ENCODE data around the gene TCN2. TPM values are rescaled to one million over a fixed set of nuclear protein-coding genes. Genes with fewer than 3 reads are reported as not detected.

TCN2 gene
- total RNA-seq, 1 experiment from 2014 or later: 17.1 TPM

DNA sequence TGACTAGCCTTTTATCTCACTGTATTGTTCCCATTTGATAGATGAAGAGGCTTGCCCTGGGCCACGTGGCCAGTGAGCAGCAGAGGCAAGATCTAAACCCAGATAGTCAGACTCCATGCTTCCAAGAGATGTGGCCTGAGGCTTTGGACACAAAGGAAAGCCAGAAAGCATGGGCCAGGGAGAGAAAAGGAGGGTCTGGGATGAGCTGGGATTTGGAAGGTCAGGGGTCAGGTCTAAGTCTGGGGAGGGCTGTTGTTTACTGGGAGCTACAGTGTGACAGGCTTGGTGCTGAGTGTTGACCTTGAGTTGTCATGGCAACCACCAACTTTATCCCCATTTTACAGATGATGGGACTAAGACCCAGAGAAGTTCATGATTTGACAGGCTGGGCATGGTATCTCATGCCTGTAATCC is 30.7 kb downstream of the TCN2 start:
- DNase-seq (ENCODE audit: low spot score): no peak
- in situ Hi-C loops (cut with HindIII; ENCODE audit: low sequenced_read_pairs): no loop called here

DNA sequence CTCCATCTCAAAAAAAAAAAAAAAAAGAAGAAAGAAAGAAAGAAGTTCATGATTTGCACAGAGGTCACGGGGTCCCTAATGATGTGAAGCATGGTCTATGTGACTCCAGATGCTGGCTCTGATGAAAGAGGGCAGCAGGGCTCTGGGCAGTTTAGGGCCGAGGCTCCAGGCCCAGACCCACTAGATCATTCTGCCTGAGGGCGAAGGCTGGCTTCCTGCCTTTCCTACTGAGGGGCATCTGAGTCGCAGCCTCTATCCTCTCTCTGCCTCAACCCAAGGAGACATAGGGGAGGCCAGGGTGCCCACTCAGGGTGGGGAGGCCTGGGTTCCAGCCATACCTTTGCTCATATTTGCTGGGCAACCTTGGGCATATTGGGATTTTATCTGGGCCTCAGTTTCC is 33.4 kb downstream of the TCN2 start:
- DNase-seq (ENCODE audit: low spot score): no peak
- in situ Hi-C loops (cut with HindIII; ENCODE audit: low sequenced_read_pairs): no loop called here

DNA sequence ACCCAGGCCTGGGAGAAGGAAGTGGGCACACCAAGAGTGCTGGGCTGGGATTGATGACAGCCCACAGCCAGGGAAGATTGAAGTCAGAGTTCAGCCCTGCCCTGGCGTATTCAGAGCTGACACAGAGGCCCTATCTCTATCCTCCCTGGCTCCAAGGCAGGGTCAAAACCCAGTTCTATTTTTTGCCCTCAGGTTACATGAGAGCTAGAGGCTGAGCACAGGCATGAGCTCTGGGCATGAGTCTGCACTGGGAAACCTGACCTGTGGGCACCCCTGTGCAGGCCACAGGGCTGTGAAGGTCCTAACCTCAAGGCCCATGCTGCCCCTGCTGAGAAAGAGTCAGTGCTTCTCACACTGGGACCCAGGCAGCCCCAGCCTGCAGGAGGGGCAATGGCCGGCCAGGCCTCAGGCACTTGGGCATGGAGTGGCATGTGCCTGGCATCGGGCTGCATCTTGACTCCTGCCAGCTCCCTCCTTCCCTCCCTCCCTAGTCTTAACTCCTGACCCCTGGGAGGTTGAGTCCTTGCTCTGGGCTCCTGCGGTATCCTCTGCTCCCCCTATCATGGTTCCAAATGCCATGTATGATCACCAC is 34.0 kb downstream of the TCN2 start:
- in situ Hi-C loops (cut with HindIII; ENCODE audit: low sequenced_read_pairs): no loop called here
- DNase-seq (ENCODE audit: low spot score): no peak

DNA sequence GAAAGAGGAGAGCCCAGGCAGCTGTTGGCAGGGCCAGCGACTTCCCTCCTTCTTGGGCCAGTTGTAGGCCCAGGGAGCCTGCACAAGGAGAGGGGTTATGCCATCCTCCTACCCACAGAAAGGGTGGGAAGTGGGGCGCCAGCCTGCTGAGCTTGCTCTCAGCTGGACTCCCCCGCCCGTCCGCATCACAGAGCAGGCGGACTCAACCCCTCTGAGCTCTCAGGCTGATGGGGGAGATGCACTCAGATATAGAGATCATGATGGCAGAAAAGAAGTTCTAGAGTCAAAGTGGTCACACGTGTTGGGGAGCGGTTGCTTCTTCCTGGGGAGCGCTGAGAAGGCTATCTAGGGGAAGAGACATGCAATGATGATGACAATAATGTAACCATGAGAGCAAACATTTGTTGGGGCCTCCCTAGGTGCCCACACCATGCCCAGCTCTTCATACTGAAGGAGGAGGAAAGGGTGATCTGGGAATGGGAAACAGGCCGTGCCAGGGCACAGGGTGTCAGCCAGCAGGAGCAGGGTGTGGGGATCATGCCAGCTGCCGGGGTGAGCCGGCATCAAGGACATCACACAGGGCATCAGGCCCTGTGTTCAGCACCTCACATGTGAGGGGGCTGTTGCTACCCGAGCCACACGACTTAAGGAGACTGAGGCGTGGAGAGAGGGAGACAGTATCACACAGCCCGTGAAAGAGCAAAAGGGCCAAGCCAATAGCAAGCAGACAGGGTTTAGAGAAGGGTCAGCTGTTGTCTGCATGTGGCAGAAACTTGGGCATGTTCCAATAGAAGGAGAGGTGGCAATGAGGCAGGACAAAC is 36.3 kb downstream of the TCN2 start:
- in situ Hi-C loops (cut with HindIII; ENCODE audit: low sequenced_read_pairs): no loop called here
- peak; percentile 16 for DNase-seq (ENCODE audit: low spot score)

GRCh38 chr22:30646518-30647160 is 39.7 kb downstream of the TCN2 start:
- no peak for DNase-seq (ENCODE audit: low spot score)
- in situ Hi-C loops (cut with HindIII; ENCODE audit: low sequenced_read_pairs): no loop called here

GRCh38 chr22:30647536-30647935 is 40.6 kb downstream of the TCN2 start:
- in situ Hi-C loops (cut with HindIII; ENCODE audit: low sequenced_read_pairs): no loop called here
- no peak for DNase-seq (ENCODE audit: low spot score)

DNA sequence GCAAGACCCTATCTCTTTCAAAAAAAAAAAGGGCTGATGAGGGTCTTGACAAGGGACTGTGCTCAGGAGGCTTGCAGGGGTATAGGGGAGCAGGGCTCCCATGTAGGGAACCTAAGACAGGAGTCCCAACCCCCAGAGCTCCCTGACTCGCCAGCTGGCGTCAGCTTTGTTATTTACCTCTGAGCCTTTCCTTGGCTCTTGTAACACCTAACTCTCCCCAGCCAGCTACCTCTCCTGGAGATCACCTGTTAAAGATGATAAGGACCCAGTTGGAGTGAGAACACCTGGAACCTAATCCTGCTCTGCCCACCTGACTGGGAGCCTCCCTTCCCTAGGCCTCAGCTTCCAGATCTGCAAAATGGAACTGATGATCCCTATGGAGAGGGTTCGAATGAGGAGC is 41.9 kb downstream of the TCN2 start:
- in situ Hi-C loops (cut with HindIII; ENCODE audit: low sequenced_read_pairs): no loop called here
- no peak for DNase-seq (ENCODE audit: low spot score)

- no peak for DNase-seq (ENCODE audit: low spot score)
- in situ Hi-C loops (cut with HindIII; ENCODE audit: low sequenced_read_pairs): no loop called here
Observed at GRCh38 chr22:30649430-30650007, 42.5 kb downstream of the TCN2 start.

DNA sequence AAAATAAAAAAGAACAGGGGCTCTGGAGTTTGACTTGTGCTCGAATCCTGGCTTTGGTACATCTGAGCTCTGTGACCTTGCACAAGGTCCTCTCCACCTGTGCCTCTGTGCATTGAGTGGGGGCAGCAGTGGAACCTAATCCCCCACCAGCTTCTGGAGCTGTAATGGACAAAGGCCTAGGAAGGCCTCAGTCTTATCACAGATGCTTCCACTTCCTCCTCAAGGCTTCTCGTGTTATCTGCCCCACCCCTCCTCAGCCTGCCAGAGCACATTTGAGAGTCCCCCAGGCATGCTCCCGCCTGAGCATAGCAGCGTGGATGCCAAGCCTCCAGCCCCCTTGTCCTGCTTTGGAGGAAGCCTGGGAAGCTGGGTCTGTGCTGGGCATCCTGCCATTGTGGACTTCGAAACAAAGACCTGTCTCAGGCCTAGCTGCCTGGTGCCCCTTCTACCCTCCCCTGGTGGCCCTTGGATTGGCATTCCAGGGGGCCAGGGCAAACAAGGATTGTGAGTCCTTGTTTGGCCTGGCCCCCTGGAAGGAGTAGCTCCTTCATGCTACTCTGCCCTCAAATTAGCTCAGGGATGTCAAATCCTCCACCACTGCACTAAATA is 43.6 kb downstream of the TCN2 start:
- in situ Hi-C loops (cut with HindIII; ENCODE audit: low sequenced_read_pairs): no loop called here
- DNase-seq (ENCODE audit: low spot score): no peak

DNA sequence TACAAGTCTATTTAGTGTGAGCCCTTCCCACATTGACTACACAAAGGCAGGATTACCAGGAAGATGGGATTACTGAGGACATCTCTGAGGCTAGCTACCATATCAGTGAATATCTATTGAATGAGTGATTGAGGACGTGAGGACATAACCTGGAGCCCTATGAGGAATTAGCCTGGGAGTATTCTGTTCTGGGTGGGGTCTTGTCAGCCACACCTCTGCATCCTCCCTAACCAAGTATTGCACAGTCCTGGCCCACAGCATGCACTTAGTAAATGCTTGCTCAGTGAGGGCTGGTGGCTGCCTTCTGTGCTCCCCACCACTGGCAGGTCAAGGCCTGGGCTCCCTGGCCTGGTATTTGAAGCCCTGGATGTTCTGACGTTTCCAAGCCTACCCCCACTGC is 45.9 kb downstream of the TCN2 start:
- DNase-seq (ENCODE audit: low spot score): no peak
- in situ Hi-C loops (cut with HindIII; ENCODE audit: low sequenced_read_pairs): no loop called here

DNA sequence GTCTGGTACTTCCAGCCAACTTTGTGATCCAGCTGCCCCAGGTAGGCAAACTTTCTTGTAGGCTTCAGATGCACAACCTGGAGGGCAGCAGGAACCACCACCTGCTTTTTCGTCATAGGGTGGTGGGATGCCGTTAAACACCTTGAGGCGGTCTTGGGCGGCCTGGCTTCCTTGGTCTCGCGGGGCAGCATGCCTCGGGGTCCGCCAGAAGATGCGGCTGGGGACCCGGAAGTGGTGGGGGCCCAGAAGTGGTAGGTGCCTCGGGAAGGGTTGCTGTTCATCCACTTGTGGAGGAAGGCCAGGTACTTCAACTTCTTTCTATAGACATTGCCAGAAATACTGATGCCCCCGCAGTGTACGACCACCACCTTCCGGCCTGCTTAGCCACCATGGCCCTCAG is 47.4 kb downstream of the TCN2 start:
- in situ Hi-C loops (cut with HindIII; ENCODE audit: low sequenced_read_pairs): no loop called here
- no peak for DNase-seq (ENCODE audit: low spot score)

- in situ Hi-C loops (cut with HindIII; ENCODE audit: low sequenced_read_pairs): no loop called here
- DNase-seq (ENCODE audit: low spot score): no peak
Observed at GRCh38 chr22:30655532-30655931, 48.6 kb downstream of the TCN2 start.

- DNase-seq (ENCODE audit: low spot score): no peak
- in situ Hi-C loops (cut with HindIII; ENCODE audit: low sequenced_read_pairs): no loop called here
Observed at GRCh38 chr22:30662040-30662439, 55.1 kb downstream of the TCN2 start.

- DNase-seq (ENCODE audit: low spot score): no peak
- in situ Hi-C loops (cut with HindIII; ENCODE audit: low sequenced_read_pairs): no loop called here
Observed at GRCh38 chr22:30664798-30665197, 57.8 kb downstream of the TCN2 start.

- DNase-seq (ENCODE audit: low spot score): no peak
- in situ Hi-C loops (cut with HindIII; ENCODE audit: low sequenced_read_pairs): no loop called here
Observed at GRCh38 chr22:30665266-30665665, 58.3 kb downstream of the TCN2 start.

GRCh38 chr22:30665786-30666185 is 58.8 kb downstream of the TCN2 start:
- no peak for DNase-seq (ENCODE audit: low spot score)
- in situ Hi-C loops (cut with HindIII; ENCODE audit: low sequenced_read_pairs): no loop called here

- in situ Hi-C loops (cut with HindIII; ENCODE audit: low sequenced_read_pairs): no loop called here
- peak; percentile 15 for DNase-seq (ENCODE audit: low spot score)
Observed at GRCh38 chr22:30667107-30667493, 60.1 kb downstream of the TCN2 start.

DNA sequence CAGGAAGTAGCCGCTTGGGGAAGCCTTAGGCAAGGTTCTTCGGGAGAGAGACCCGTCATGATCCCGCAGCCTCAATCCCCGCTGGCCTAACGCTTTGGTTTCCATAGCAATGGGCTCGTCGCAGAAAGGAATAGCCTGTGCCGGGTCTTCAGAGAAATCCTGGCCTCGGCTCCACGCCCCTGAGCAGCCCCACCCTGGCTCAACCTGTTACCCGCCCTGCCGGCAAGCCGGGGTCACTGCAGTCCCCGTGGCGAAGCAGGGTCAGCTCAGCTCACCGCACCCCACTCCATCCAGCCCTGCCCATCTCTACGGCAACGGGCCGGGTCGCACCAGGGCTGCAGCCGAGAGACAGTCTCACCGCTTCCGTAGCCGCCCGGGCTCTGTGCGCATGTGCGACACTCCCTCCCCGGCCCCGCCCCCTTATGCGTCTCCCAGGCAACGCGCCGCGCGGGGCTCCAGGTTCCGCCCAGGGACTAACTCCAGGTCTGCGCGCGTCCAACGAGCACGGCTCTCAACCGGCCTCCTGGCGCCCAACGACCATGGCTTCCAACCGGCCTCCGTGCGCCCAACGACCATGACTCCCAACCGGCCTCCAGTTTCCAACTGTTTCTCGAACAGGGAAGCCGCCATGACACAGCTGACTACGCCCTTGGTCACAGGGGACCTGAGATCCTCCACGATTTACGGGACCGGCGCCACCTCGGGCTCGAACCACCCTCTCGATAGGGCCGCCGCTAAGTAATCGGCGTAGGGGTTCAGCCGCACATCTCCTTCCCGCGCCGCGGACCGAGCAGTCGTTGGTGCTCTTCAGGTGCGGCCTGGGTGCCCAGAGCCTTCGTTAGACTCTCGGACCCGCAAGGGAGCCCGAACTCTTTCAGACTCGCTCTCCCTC is 60.8 kb downstream of the TCN2 start, which contains the start of gene DUSP18:
DUSP18 (minus strand) TSS at position 382 of the 892 bp plus-strand sequence. CDS start 3,872 bp downstream, outside the sequence.
- peak; percentile 90 for DNase-seq (ENCODE audit: low spot score)
- in situ Hi-C loops (cut with HindIII; ENCODE audit: low sequenced_read_pairs): no loop called here

GRCh38 chr22:30668386-30668710 is 61.4 kb downstream of the TCN2 start:
- in situ Hi-C loops (cut with HindIII; ENCODE audit: low sequenced_read_pairs): no loop called here
- DNase-seq (ENCODE audit: low spot score): no peak
